ENCODE results near the gene BMP7.

GRCh38 chr20:57313230-57313629 lies 46.8 kb upstream of the BMP7 start:
- TF ChIP-seq CTCF (IDR thresholded peaks at IDR 0.05), result no peak
- no peak for TF ChIP-seq POLR2AphosphoS5 (IDR thresholded peaks at IDR 0.05; ENCODE audit: insufficient read depth in 1 of 2, low read depth in 1 of 2)
- no peak for TF ChIP-seq POLR2A (IDR thresholded peaks at IDR 0.05)
